SJCRH30 (cell line): ENCODE measurements around the gene WNT4. TPM values are rescaled to one million over a fixed set of nuclear protein-coding genes. Genes with fewer than 3 reads are reported as not detected.
A peak's percentile ranks its signal among the peaks of the same experiment; 100 is the strongest.

Source experiments
- DNase-seq, 2 experiments: peaks; one replicate each; pipeline ENCODE4 v3.0.0-alpha.2; 2015 to 2020
- H3K27ac ChIP-seq: fragments of 250-450 bp; sonication (Bioruptor Pico); 2 replicates; pipeline ENCODE4 v1.5.1; 2020; ENCODE audit warnings: mild to moderate bottlenecking, moderate library complexity
- H3K27me3 ChIP-seq: fragments of 250-450 bp; sonication (Bioruptor Pico); 2 replicates; pipeline ENCODE4 v1.5.1; 2020; ENCODE audit warnings: mild to moderate bottlenecking, moderate library complexity
- H3K36me3 ChIP-seq: fragments of 250-450 bp; sonication (Bioruptor Pico); 2 replicates; pipeline ENCODE4 v1.5.1; 2020; ENCODE audit warnings: mild to moderate bottlenecking, moderate library complexity
- H3K4me1 ChIP-seq: fragments of 250-450 bp; sonication (Bioruptor Pico); 2 replicates; pipeline ENCODE4 v1.5.1; 2020; ENCODE audit warnings: mild to moderate bottlenecking, moderate library complexity
- H3K4me3 ChIP-seq: fragments of 250-450 bp; sonication (Bioruptor Pico); 2 replicates; pipeline ENCODE4 v1.5.1; 2020; ENCODE audit warnings: mild to moderate bottlenecking, moderate library complexity
- H3K9me3 ChIP-seq: fragments of 250-450 bp; sonication (Bioruptor Pico); replicated peaks from 2 replicates; pipeline ENCODE4 v1.5.1; 2020; ENCODE audit warnings: mild to moderate bottlenecking, moderate library complexity
- total RNA-seq: library from RNA; depleted of rRNA; stranded (reverse); fragments of >200 nt; shearing (Covaris generic); gene quantifications from 2 replicates; pipeline ENCODE4 v1.2.3, GENCODE V29; 2014

WNT4 gene
- total RNA-seq, 1 experiment from 2014 or later, result 1.2 TPM

DNA sequence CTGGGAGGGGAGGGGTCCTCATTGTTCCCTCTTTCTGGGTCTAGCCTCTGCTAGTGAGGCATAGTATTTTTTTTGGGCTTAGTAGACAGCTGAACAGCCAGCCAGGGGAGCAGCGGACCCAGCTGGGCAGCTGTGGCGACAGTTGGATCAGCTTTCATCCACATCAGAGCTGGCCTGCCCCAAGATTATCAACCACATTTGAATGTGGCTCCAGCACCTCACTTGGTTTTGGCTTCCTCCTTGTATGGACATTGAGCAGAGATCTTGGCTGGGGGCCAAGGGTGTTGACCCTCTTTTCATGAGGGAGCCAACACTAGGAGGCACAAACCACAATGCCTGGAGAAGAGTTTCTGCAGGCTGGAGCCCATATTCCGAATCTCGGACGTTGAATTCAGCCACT is 25.0 kb downstream of the WNT4 start:
- no peaks in the 10 kb centered on the region for H3K9me3 ChIP-seq
- peak; percentile 90 to 91 for DNase-seq
- no peaks in the 10 kb centered on the region for H3K36me3 ChIP-seq
- H3K4me1 ChIP-seq, result peaks cover 20% of the 10 kb centered on the region
- H3K27me3 ChIP-seq, result no peaks in the 10 kb centered on the region
- no peak overlapping the region for H3K4me3 ChIP-seq
- no peak overlapping the region; the same call in 1 of the 2 replicates for H3K27ac ChIP-seq

DNA sequence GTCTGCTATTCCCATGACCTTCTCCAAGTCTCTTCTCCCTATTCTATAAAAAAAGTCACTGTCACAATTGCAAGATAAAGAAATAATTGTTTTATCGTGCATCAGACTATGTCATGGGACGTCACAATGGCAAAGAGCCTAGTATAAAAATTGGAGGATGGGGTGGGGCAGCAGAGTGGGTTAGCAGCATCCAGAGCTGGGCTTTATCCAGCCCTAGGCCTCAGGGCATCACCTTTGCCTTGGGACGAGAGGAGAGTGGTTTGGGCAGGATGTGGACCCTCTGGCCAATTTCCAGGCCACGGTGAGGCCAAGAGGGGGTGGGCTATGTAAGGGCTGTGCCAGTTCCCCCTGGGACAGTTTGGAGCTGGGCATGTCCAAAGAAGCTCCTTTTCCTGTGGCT is 25.7 kb downstream of the WNT4 start:
- Histone ChIP-seq H3K9me3 (no peaks in the 10 kb centered on the region), H3K4me3 (no peak overlapping the region), H3K27me3 (no peaks in the 10 kb centered on the region), H3K36me3 (0 out of 2 replicates have a peak, but pooled peaks cover under 1% of the 10 kb centered on the region), H3K27ac (no peak overlapping the region; the same call in 1 of the 2 replicates), H3K4me1 (peaks cover 20% of the 10 kb centered on the region)
- no peak for DNase-seq

- peaks cover 20% of the 10 kb centered on the region for H3K4me1 ChIP-seq
- H3K36me3 ChIP-seq, result 0 out of 2 replicates have a peak, but pooled peaks cover 2% of the 10 kb centered on the region
- no peaks in the 10 kb centered on the region for H3K27me3 ChIP-seq
- H3K9me3 ChIP-seq, result no peaks in the 10 kb centered on the region
- H3K27ac ChIP-seq, result no peak overlapping the region
- H3K4me3 ChIP-seq, result no peak overlapping the region
- DNase-seq, result no peak
Measured at GRCh38 chr1:22115286-22115685, 27.6 kb downstream of the WNT4 start.

DNA sequence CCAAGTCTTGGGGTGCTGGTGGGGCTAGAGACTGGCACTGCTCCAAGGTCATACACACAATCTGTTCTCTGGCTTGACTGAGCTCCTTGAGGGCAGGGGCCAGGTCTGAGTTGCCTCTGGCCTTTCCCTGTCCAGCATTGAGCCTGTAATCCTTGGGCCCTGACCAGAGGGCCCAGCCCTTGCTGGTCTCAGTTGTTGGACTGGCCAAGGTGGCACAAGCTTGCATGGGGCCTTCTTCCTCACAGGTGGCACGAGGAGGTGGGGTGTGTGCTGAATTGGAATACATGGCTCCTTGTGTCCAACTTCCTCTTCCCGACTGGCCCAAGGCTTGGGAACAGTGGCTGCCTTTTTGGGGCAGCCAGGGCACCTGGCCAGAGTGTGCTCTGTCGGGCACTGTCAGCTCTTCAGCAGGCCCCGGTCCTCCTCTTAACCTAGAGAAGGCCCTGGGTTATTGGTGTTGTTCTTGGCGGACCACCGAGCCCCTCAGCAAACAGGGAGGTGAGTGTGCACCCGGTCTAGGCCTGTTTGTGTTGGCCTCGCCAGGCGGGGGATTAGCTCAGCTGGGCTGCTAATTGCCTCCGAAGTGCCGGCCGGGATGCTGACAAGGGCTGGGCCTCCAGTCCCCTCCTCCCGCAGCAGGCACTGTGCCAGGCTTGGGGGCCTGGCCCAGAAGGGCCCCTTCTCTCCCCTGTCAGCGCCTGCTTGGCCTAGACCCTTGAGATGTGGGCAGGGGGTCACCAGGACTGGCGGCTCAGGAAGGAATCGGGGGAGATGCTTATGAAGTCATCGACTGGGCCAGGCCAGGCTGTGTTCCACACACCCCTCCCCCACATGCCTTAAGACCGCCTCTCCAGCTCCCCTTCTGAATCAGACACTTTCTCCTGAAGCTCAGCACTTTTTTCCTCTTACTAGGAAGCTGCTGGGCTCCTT is 28.5 kb downstream of the WNT4 start:
- H3K27me3 ChIP-seq, result no peaks in the 10 kb centered on the region
- H3K4me3 ChIP-seq, result no peak overlapping the region
- H3K9me3 ChIP-seq, result no peaks in the 10 kb centered on the region
- 0 out of 2 replicates have a peak, but pooled peaks cover 2% of the 10 kb centered on the region for H3K36me3 ChIP-seq
- peaks cover 20% of the 10 kb centered on the region for H3K4me1 ChIP-seq
- no peak for DNase-seq
- H3K27ac ChIP-seq, result no peak overlapping the region

DNA sequence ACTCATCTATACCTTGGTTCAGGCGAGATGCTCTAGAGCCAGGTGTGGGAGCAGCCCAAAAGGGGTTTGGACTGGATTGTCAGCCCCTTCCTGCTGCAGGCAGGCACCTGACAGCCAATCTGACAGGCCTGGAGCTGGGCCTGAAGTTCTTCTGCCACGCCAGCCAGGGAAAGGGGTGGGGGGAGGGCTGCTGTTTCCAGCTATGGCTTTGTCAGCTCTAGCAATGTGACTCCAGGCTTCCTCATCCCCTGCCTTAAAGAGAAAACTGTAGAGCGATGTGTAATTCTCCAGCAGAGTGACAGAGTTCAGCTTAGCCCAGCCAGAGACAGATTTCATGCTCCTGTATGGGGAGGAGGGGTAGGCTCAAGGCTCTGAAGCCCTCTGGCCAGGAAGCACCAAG is 30.3 kb downstream of the WNT4 start:
- no peak for DNase-seq
- Histone ChIP-seq H3K9me3 (no peaks in the 10 kb centered on the region), H3K4me3 (no peak overlapping the region), H3K4me1 (peaks cover 8% of the 10 kb centered on the region), H3K27ac (no peak overlapping the region), H3K36me3 (0 out of 2 replicates have a peak, but pooled peaks cover 2% of the 10 kb centered on the region), H3K27me3 (no peaks in the 10 kb centered on the region)

GRCh38 chr1:22111620-22112019 is 31.3 kb downstream of the WNT4 start:
- Histone ChIP-seq H3K4me3 (no peak overlapping the region), H3K27me3 (no peaks in the 10 kb centered on the region), H3K9me3 (no peaks in the 10 kb centered on the region), H3K36me3 (0 out of 2 replicates have a peak, but pooled peaks cover 2% of the 10 kb centered on the region), H3K4me1 (no peaks in the 10 kb centered on the region; the same call in 1 of the 2 replicates), H3K27ac (no peak overlapping the region)
- no peak for DNase-seq

- Histone ChIP-seq H3K9me3 (no peaks in the 10 kb centered on the region), H3K27ac (no peak overlapping the region), H3K27me3 (no peaks in the 10 kb centered on the region), H3K36me3 (0 out of 2 replicates have a peak, but pooled peaks cover 2% of the 10 kb centered on the region), H3K4me3 (no peak overlapping the region), H3K4me1 (no peaks in the 10 kb centered on the region)
- no peak for DNase-seq
Measured at GRCh38 chr1:22111115-22111514, 31.8 kb downstream of the WNT4 start.

DNA sequence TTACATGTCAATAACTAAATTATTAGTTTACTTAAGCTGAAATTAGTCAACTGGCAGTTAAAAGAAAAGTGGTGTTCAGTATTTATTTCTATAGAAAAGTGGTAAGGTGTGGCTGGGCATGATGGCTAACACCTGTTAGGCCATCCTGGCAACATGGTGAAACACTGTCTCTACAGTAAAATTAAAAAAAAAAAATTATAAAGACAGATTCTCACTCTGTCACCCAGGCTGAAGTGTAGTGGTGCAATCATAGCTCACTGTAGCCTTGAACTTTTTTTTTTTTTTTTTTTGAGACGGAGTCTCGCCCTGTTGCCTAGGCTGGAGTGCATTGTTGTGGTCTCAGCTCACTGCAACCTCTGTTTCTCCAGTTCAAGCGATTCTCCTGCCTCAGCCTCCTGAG is 32.9 kb downstream of the WNT4 start:
- no peak for DNase-seq
- H3K4me3 ChIP-seq, result no peak overlapping the region
- no peaks in the 10 kb centered on the region for H3K4me1 ChIP-seq
- H3K27me3 ChIP-seq, result no peaks in the 10 kb centered on the region
- no peaks in the 10 kb centered on the region for H3K9me3 ChIP-seq
- peaks cover 2% of the 10 kb centered on the region; the same call in 1 of the 2 replicates for H3K36me3 ChIP-seq
- no peak overlapping the region for H3K27ac ChIP-seq

DNA sequence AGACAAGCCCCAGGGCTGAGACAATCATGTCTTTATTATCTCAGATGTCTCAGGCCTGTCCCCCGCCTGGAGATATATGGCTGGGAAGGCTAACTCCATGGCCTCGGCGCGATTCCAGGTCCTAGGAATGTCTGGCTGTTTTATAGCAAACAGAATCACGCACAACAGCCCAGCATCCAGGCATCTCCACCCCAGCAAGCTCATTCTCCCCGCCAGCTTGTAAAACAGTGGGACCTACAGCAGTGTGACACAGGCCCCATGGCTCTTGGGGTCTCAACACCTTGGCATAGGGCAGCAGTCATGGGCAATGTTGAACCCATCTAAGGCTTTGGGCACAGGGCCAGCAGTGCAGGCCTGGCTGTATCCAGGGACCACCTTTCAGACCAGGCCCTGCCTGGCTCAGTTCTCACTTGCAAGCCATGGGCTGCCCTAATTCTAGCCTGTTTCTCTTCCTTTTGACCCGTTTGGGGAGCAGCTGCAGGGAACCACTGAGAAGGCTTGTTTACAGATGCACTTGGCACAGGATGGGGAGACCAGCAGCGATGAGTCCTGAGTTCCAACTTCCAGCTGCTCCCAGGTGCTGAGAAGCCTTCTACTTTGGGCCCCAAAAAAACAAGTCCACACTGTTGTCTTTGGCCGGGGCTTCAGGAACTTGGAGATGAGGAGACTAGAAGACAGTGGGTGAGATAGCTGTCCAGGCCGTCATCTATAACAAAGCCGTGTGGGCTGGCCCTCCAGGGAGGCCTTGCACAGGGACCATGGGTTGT is 34.4 kb downstream of the WNT4 start:
- Histone ChIP-seq H3K36me3 (peaks cover 2% of the 10 kb centered on the region; the same call in 1 of the 2 replicates), H3K27ac (no peak overlapping the region)

DNA sequence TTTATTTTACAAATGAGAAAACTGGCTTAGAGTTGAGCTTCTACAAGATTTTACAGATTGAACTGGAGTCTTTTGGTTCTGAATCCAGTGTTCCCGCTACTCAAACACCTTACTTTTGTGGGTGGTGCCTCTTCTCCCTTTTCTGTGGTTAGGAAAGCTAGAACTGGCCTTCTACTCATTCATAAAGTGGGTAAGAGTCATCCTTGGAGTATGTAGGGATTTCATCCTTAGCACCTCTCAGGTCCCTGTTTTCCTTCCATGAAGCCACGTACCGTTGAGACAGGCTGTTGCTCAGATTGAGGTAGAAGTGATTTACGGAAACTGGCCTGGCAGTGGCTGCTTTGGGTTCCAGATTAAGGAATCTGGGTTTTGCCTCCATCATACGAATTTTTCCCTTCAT is 35.8 kb downstream of the WNT4 start:
- H3K4me1 ChIP-seq, result no peaks in the 10 kb centered on the region
- peaks cover under 1% of the 10 kb centered on the region; the same call in 1 of the 2 replicates for H3K36me3 ChIP-seq
- H3K27me3 ChIP-seq, result no peaks in the 10 kb centered on the region
- no peak for DNase-seq
- no peak overlapping the region for H3K4me3 ChIP-seq
- no peaks in the 10 kb centered on the region for H3K9me3 ChIP-seq
- no peak overlapping the region for H3K27ac ChIP-seq

More for the DNA sequence above, 34.4 kb downstream of the WNT4 start:
- no peaks in the 10 kb centered on the region for H3K27me3 ChIP-seq
- no peak for DNase-seq
- no peak overlapping the region for H3K4me3 ChIP-seq
- no peaks in the 10 kb centered on the region for H3K4me1 ChIP-seq
- no peaks in the 10 kb centered on the region for H3K9me3 ChIP-seq

DNA sequence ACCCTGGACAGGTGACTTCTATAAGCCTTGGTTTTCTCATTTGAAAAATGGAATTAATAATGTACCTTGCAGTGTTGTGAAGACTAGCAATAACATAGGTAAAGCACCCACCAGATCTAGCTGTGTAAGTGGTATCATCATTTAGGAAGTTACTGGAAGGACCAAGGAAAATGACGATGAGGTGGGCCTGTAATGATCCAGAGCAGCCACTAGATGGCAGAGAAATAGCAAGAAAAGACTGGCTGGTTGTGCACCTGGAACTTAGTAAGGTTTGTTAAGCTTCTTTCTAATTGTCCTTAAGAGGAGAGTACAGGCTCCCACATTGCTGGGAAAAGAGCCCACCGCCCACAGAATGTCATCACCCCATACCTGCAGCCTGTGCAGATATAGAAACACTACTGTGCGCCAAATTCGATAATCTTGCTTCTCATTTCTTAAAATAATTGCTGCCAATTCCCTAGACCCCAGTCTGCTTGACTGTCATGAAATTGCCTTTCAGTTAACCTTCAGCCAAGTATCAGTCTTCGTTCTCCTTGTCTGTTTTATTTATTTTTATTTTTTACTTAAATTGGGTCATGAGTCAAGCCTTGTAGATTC is 37.2 kb downstream of the WNT4 start:
- Histone ChIP-seq H3K4me1 (no peaks in the 10 kb centered on the region), H3K27me3 (no peaks in the 10 kb centered on the region), H3K27ac (no peak overlapping the region), H3K4me3 (no peak overlapping the region), H3K36me3 (no peaks in the 10 kb centered on the region; the same call in 1 of the 2 replicates), H3K9me3 (no peaks in the 10 kb centered on the region)
- peak; percentile 43 to 74 for DNase-seq

GRCh38 chr1:22104865-22105437 is 37.9 kb downstream of the WNT4 start:
- Histone ChIP-seq H3K4me3 (no peak overlapping the region), H3K9me3 (no peaks in the 10 kb centered on the region), H3K27me3 (no peaks in the 10 kb centered on the region), H3K27ac (no peak overlapping the region), H3K36me3 (no peaks in the 10 kb centered on the region; the same call in 1 of the 2 replicates), H3K4me1 (no peaks in the 10 kb centered on the region)
- no peak for DNase-seq

GRCh38 chr1:22104094-22104493 is 38.8 kb downstream of the WNT4 start:
- H3K4me1 ChIP-seq, result no peaks in the 10 kb centered on the region
- no peak for DNase-seq
- H3K4me3 ChIP-seq, result no peak overlapping the region
- H3K27ac ChIP-seq, result no peak overlapping the region
- no peaks in the 10 kb centered on the region for H3K9me3 ChIP-seq
- H3K36me3 ChIP-seq, result no peaks in the 10 kb centered on the region; the same call in 1 of the 2 replicates
- H3K27me3 ChIP-seq, result no peaks in the 10 kb centered on the region

GRCh38 chr1:22102746-22103145 is 40.2 kb downstream of the WNT4 start:
- H3K27me3 ChIP-seq, result no peaks in the 10 kb centered on the region
- H3K4me3 ChIP-seq, result no peak overlapping the region
- no peak overlapping the region for H3K27ac ChIP-seq
- peaks cover 8% of the 10 kb centered on the region for H3K36me3 ChIP-seq
- H3K9me3 ChIP-seq, result no peaks in the 10 kb centered on the region
- no peaks in the 10 kb centered on the region for H3K4me1 ChIP-seq
- no peak for DNase-seq
